Muscle of back (tissue), 11 donors: Measurements from ENCODE around the gene CNKSR2. TPM values are rescaled to one million over a fixed set of nuclear protein-coding genes. Genes with fewer than 3 reads are reported as not detected.

Experiments
- DNase-seq, 3 donors: peaks; one replicate each; pipeline versions ENCODE4 v3.0.0 to v3.0.0-alpha.2; 2013
- polyA plus RNA-seq, 10 donors: library from polyadenylated mRNA; unstranded; fragments of 120-200 nt; gene quantifications; one replicate each; pipeline ENCODE4 v1.2.1, GENCODE V29; 2013; ENCODE audit not compliant: insufficient read length in 10 of 10

CNKSR2 gene
- polyA plus RNA-seq, 10 donors, result 1.7 to 5.4 (median 2.6) TPM

DNA sequence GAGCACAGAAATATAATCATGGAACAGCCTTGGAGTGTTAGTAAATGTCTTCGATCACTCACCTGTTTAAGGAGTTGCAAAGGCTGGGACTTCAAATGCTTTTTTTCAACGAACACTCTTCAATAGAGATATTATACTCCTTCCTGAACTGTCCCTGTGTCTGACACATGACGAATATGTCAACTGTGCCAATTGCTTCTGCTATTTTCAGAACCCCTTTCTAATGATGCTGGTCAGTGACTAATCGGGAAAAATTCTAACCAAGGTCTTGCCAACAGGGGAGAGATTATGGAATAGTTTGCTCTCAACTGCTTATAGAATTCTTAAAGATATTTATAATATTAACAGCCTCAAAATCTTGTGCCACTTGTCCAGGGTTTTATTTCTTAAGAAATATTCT lies 292.5 kb downstream of the CNKSR2 start:
- DNase-seq, result no peak

GRCh38 chrX:21674430-21675186 lies 300.4 kb downstream of the CNKSR2 start:
- DNase-seq, result no peak

DNA sequence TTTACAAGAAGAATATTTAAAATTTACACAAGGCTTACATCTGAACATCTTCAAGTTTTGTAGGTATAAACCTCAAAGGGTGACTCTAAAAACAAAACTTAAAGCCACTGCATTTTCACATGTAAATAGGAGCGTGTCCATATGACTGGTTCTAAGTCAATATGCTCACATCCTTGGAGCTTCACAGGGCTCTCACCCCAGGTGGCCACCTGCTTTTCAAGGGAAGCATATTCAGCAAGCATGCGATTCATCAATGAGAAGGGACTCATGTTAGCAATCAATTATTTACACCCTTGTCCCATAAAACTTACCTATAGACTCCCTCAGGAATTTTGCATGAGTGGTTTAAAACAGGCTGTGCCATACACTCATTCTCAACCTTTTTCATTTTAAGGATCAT lies 301.7 kb downstream of the CNKSR2 start:
- DNase-seq, result no peak

GRCh38 chrX:21678048-21678612 lies 303.9 kb downstream of the CNKSR2 start:
- no peak for DNase-seq

DNA sequence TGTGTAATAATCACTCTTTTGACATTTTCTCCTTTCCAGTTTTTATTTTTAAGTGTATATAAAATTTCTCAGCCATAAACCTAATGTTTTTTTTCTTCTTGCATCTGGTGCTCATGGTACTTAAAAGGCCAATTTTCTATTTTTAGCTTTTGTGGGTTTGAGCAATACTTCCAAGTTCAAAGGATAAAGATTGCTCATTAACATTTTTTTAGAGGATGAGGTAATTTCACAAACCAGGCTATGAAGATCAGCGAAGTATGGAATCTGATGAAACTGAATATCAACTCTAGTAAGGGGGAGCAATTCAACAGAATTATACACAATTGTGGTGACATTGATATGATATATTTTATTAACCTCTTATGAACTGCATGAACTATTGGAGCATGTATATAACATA lies 309.7 kb downstream of the CNKSR2 start:
- DNase-seq, result peak in 1 of 3 donors; percentile 18

DNA sequence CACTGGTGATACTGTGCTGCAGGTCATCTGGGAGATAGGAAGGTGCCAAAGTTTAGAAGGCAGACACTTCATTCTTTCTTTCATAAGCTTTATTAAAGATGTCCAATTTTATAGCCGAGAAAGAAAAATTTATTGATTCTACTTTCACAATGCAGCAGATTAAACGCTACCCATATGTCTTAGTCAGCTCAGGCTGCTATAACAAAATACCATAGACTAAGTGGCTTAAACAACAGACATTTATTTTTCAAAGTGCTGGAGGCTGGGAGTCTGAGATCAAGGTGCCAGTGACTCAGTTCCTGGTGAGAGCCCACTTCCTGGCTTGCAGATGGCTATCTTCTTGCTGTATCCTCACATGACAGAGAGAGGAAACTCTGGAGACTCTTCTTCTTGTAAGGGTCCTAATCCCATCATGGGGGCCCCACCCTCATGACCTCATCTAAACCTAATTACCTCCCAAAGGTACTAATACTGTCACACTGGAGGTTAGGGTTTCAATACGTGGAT lies 317.3 kb downstream of the CNKSR2 start:
- no peak for DNase-seq

- DNase-seq, result no peak
These were observed 324.1 kb downstream of the CNKSR2 start for GRCh38 chrX:21698272-21698671.

GRCh38 chrX:21699136-21699535 lies 324.9 kb downstream of the CNKSR2 start:
- DNase-seq, result no peak

DNA sequence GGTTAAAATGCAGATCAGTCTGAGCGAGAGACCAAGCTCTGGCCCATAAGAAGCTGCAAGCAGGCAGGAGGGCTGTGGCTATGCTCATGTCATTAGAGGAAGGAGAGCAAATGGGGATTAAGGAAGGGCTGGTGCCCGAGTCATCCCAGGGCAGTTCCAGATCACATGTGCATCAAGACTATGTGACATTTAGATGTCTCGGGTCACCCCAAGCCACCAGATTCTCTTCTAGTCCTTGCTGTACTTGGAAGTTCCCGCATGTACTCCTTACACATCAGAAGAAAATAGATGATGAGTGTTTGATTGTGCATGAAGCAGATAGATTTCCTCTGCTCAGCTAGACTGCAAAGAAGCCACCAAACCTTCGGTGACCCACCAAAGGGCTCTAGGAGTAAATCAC lies 326.1 kb downstream of the CNKSR2 start:
- DNase-seq, result no peak

DNA sequence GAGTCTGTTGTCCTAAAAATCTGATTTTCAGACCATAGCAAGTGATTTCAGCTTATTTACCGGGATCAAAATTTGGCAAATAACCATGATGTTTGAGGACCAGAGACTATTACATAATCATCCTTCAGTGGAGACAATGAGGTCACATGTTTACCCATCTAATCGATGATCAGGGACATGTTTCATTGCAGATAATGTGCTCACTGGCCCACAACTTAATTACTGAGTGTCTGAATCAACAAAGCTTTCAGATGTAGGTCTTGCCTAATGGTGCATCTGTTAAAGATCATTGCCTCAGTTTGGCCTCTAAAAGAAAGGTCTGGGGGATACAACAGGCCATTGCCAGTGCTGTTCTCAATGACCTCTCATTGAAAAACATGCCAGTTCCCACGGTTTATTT lies 326.7 kb downstream of the CNKSR2 start:
- DNase-seq, result no peak

GRCh38 chrX:21702725-21703124 lies 328.5 kb downstream of the CNKSR2 start:
- no peak for DNase-seq
